SK-N-MC (cell line): ENCODE data around the gene TNFRSF18.

Experiments used
- DNase-seq: peaks from one replicate; pipeline ENCODE4 v3.0.0-alpha.2; 2011; ENCODE audit warnings: low read depth, low spot score
- H3K27ac ChIP-seq: fragments of 200-600 bp; sonication (generic); 2 replicates; pipeline ENCODE4 v1.5.1; 2016; ENCODE audit warnings: mixed run types
- H3K36me3 ChIP-seq: fragments of 200-600 bp; sonication (generic); 2 replicates; pipeline ENCODE4 v1.6.1; 2017; ENCODE audit warnings: antibody characterized with exemption, low read length, mixed read lengths; ENCODE audit not compliant: insufficient read depth
- H3K4me3 ChIP-seq: fragments of 200-600 bp; sonication (generic); 2 replicates; pipeline ENCODE4 v1.5.1; 2016
- H3K9ac ChIP-seq: fragments of 200-600 bp; sonication (generic); 2 replicates; pipeline ENCODE4 v1.8.0; 2017; ENCODE audit warnings: mixed run types, mixed read lengths; ENCODE audit not compliant: insufficient read length
- H3K9me3 ChIP-seq: fragments of 200-600 bp; sonication (generic); 2 replicates; pipeline ENCODE4 v1.6.1; 2017; ENCODE audit warnings: low read depth, mild to moderate bottlenecking, antibody characterized with exemption, low read length, moderate library complexity, mixed read lengths
- EZH2 ChIP-seq: fragments of 200-600 bp; sonication (generic); IDR thresholded peaks from one replicate; pipeline ENCODE4 v1.6.1; 2017; ENCODE audit warnings: antibody characterized with exemption
- FOXP2 ChIP-seq: optimal IDR thresholded peaks from 2 replicates; pipeline ENCODE3; 2011; ENCODE audit warnings: mild to moderate bottlenecking, moderate library complexity; ENCODE audit not compliant: insufficient read depth; ENCODE audit errors: extremely low read length, control extremely low read depth
- POLR2AphosphoS5 ChIP-seq: IDR thresholded peaks from 2 replicates; pipeline ENCODE4 v1.6.1; 2012; ENCODE audit warnings: mild to moderate bottlenecking, low read depth, low read length, borderline replicate concordance

TNFRSF18 gene

GRCh38 chr1:1236945-1237873 lies 30.8 kb upstream of the TNFRSF18 start:
- no peak for DNase-seq
- no peak overlapping the region for H3K4me3 ChIP-seq
- H3K27ac ChIP-seq, result 0 out of 2 replicates have a peak overlapping the region, but pooled peaks have one; percentile 2
- no peaks in the 10 kb centered on the region for H3K36me3 ChIP-seq
- TF ChIP-seq POLR2AphosphoS5, result no peak; the same call in 1 of the 2 replicates
- TF ChIP-seq EZH2, result no peak
- TF ChIP-seq FOXP2, result no peak
- H3K9ac ChIP-seq, result no peak overlapping the region
- no peaks in the 10 kb centered on the region for H3K9me3 ChIP-seq

- H3K9me3 ChIP-seq, result no peaks in the 10 kb centered on the region
- H3K4me3 ChIP-seq, result no peak overlapping the region
- H3K27ac ChIP-seq, result 0 out of 2 replicates have a peak overlapping the region, but pooled peaks have one; percentile 25
- TF ChIP-seq POLR2AphosphoS5 (peak; percentile 30), EZH2 (no peak)
- DNase-seq, result no peak
- H3K9ac ChIP-seq, result no peak overlapping the region
- H3K36me3 ChIP-seq, result no peaks in the 10 kb centered on the region
Measured at GRCh38 chr1:1236176-1236763, 29.9 kb upstream of the TNFRSF18 start.

- H3K9ac ChIP-seq, result no peak overlapping the region
- no peak overlapping the region for H3K4me3 ChIP-seq
- TF ChIP-seq EZH2 (no peak), FOXP2 (no peak), POLR2AphosphoS5 (peak; percentile 33; the same call in 1 of the 2 replicates)
- no peaks in the 10 kb centered on the region for H3K9me3 ChIP-seq
- DNase-seq, result no peak
- H3K27ac ChIP-seq, result peak overlapping the region; percentile 31; the same call in 1 of the 2 replicates
- H3K36me3 ChIP-seq, result 0 out of 2 replicates have a peak, but pooled peaks cover under 1% of the 10 kb centered on the region
Measured at GRCh38 chr1:1235016-1235744, 28.8 kb upstream of the TNFRSF18 start.

GRCh38 chr1:1234180-1234808 lies 27.9 kb upstream of the TNFRSF18 start:
- Histone ChIP-seq H3K9ac (peak overlapping the region; percentile 65), H3K27ac (peak overlapping the region; percentile 73; the same call in 1 of the 2 replicates), H3K36me3 (0 out of 2 replicates have a peak, but pooled peaks cover 3% of the 10 kb centered on the region), H3K9me3 (no peaks in the 10 kb centered on the region), H3K4me3 (peak overlapping the region; percentile 70; the same call in 1 of the 2 replicates)
- no peak for DNase-seq
- TF ChIP-seq POLR2AphosphoS5 (no peak; the same call in 1 of the 2 replicates), FOXP2 (no peak), EZH2 (no peak)

GRCh38 chr1:1233567-1233892 lies 27.1 kb upstream of the TNFRSF18 start:
- Histone ChIP-seq H3K9ac (peak overlapping the region; percentile 65), H3K9me3 (no peaks in the 10 kb centered on the region), H3K27ac (peak overlapping the region; percentile 73), H3K36me3 (peaks cover 7% of the 10 kb centered on the region; the same call in 1 of the 2 replicates), H3K4me3 (peak overlapping the region; percentile 70)
- DNase-seq, result no peak
- TF ChIP-seq EZH2, result no peak
- no peak for TF ChIP-seq POLR2AphosphoS5
- TF ChIP-seq FOXP2, result no peak

- peak overlapping the region; percentile 65 for H3K9ac ChIP-seq
Measured at GRCh38 chr1:1232796-1233566, 26.6 kb upstream of the TNFRSF18 start.

GRCh38 chr1:1232208-1232795 lies 25.9 kb upstream of the TNFRSF18 start, which contains the start of gene B3GALT6:
B3GALT6 (plus strand) TSS chr1:1232237; CDS start chr1:1232279, 42 bp downstream.
- Histone ChIP-seq H3K4me3 (peak within 1 kb of the TSS; percentile 98), H3K9ac (peak within 1 kb of the TSS; percentile 95), H3K27ac (peak within 1 kb of the TSS; percentile 73), H3K36me3 (peaks cover 18% of the 10 kb centered on the region; the same call in 1 of the 2 replicates), H3K9me3 (no peaks in the 10 kb centered on the region)
- no peak for DNase-seq
- TF ChIP-seq EZH2 (no peak), POLR2AphosphoS5 (no peak), FOXP2 (no peak)

More at GRCh38 chr1:1232796-1233566, 26.6 kb upstream of the TNFRSF18 start:
- no peaks in the 10 kb centered on the region for H3K9me3 ChIP-seq
- H3K27ac ChIP-seq, result peak overlapping the region; percentile 73
- H3K36me3 ChIP-seq, result peaks cover 12% of the 10 kb centered on the region; the same call in 1 of the 2 replicates
- TF ChIP-seq POLR2AphosphoS5, result no peak
- TF ChIP-seq FOXP2, result no peak
- no peak for TF ChIP-seq EZH2
- no peak for DNase-seq
- H3K4me3 ChIP-seq, result peak overlapping the region; percentile 70
